ENCODE data around the gene DYNC1H1.
"Not testable (repeated sequence)": the region's sequence is repeated elsewhere in the genome, so short reads cannot be mapped to it uniquely, and the experiment has no call there.

Gene DYNC1H1

DNA sequence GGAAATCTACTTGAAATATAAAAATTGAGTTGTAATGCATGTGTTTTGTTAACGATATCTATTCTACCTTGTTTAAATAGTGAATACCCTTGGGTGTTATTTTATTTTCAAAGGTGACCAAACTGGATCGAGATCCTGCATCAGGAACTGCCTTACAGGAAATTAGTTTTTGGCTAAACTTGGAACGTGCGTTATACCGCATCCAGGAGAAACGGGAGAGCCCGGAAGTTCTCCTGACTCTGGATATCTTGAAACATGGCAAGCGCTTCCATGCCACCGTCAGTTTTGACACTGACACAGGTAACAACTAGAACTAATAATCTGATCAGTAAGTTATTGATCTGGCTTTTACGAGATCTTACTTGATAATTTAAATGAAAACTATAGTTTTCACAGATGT, 15.9 kb downstream of the DYNC1H1 start:
- H3K36me3 Mint-ChIP-seq = peaks cover 45% of the 10 kb centered on the region
- H3K27ac Mint-ChIP-seq = no peak overlapping the region
- H3K4me1 Mint-ChIP-seq = no peaks in the 10 kb centered on the region
- no peak for DNase-seq
- H3K9me3 Mint-ChIP-seq = no peaks in the 10 kb centered on the region
- no peak overlapping the region for H3K4me3 Mint-ChIP-seq
- no peaks in the 10 kb centered on the region for H3K27me3 Mint-ChIP-seq
- CTCF ChIA-PET = no interaction called here

DNA sequence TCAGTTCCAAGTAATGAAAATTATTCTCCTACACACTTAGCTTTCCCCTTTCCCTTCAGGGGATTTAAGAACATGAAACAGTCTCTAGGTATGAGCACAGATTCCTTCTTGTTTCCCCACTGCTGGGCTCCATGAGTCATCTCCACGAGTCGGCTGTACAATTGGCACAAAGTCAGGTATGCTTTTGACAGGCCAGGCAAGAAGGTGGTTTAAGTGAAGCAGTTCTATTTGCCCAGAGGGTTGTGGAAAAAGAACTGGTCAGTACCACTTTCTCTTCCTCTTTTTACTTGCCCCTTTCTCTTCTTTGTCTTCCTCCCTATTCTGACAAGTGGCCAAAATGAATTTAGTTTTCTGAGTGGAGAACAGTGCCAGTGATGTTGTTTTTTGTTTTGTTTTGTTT, 16.3 kb downstream of the DYNC1H1 start:
- Mint-ChIP-seq H3K9me3 (no peaks in the 10 kb centered on the region), H3K4me3 (no peak overlapping the region), H3K27me3 (no peaks in the 10 kb centered on the region), H3K27ac (peak overlapping the region; percentile 7), H3K4me1 (no peaks in the 10 kb centered on the region), H3K36me3 (peaks cover 50% of the 10 kb centered on the region)
- DNase-seq = no peak
- CTCF ChIA-PET = no interaction called here

GRCh38 chr14:101982621-101983020, 18.2 kb downstream of the DYNC1H1 start:
- no peak for DNase-seq
- peaks cover 58% of the 10 kb centered on the region for H3K36me3 Mint-ChIP-seq
- H3K9me3 Mint-ChIP-seq = no peaks in the 10 kb centered on the region
- H3K27me3 Mint-ChIP-seq = no peaks in the 10 kb centered on the region
- H3K4me3 Mint-ChIP-seq = no peak overlapping the region
- no peaks in the 10 kb centered on the region for H3K4me1 Mint-ChIP-seq
- H3K27ac Mint-ChIP-seq = no peak overlapping the region
- CTCF ChIA-PET = no interaction called here

DNA sequence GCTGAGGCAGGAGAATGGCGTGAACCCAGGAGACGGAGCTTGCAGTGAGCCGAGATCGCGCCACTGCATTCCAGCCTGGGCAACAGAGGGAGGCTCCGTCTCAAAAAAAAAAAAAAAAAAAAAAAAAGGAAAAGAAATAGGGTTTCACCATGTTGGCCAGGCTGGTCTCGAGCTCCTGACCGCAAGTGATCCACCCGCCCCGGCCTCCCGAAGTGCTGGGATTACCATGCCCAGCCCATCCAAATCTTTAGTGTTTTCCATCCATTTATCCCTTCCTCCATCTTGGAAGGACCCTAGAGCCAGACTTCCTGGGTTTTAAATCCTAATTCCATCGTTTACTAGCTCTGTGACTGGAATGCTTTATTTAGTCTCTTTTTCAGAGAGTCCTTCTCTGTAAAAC, 20.5 kb downstream of the DYNC1H1 start:
- peaks cover 67% of the 10 kb centered on the region for H3K36me3 Mint-ChIP-seq
- H3K4me3 Mint-ChIP-seq, H3K27me3 Mint-ChIP-seq, H3K4me1 Mint-ChIP-seq, H3K9me3 Mint-ChIP-seq, H3K27ac Mint-ChIP-seq, DNase-seq, CTCF ChIA-PET: not testable (repeated sequence)

DNA sequence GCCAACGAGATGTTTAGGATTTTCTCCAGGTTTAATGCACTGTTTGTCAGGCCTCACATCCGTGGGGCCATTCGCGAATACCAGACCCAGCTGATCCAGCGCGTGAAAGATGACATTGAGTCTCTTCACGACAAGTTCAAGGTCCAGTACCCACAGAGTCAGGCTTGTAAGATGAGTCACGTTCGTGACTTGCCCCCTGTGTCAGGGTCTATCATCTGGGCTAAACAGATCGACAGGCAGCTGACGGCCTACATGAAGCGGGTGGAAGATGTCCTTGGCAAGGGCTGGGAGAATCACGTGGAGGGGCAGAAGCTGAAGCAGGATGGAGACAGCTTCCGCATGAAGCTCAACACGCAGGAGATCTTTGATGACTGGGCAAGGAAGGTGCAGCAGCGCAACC, 21.6 kb downstream of the DYNC1H1 start:
- CTCF ChIA-PET = no interaction called here
- no peaks in the 10 kb centered on the region for H3K9me3 Mint-ChIP-seq
- no peaks in the 10 kb centered on the region for H3K4me1 Mint-ChIP-seq
- DNase-seq = no peak
- H3K27ac Mint-ChIP-seq = no peak overlapping the region
- no peaks in the 10 kb centered on the region for H3K27me3 Mint-ChIP-seq
- no peak overlapping the region for H3K4me3 Mint-ChIP-seq
- peaks cover 66% of the 10 kb centered on the region for H3K36me3 Mint-ChIP-seq

GRCh38 chr14:101986953-101987352, 22.6 kb downstream of the DYNC1H1 start:
- peaks cover 63% of the 10 kb centered on the region for H3K36me3 Mint-ChIP-seq

GRCh38 chr14:101988377-101988776, 24.0 kb downstream of the DYNC1H1 start:
- no peak for DNase-seq
- H3K36me3 Mint-ChIP-seq = peaks cover 67% of the 10 kb centered on the region
- H3K9me3 Mint-ChIP-seq = no peaks in the 10 kb centered on the region
- no peaks in the 10 kb centered on the region for H3K4me1 Mint-ChIP-seq
- no peaks in the 10 kb centered on the region for H3K27me3 Mint-ChIP-seq
- no peak overlapping the region for H3K27ac Mint-ChIP-seq
- CTCF ChIA-PET = interaction anchor here (0.6 kb wide), 1 partner anchor 31 kb away, joined by 3 read pairs; no protein-coding TSS in a partner anchor
- no peak overlapping the region for H3K4me3 Mint-ChIP-seq

More at GRCh38 chr14:101986953-101987352, 22.6 kb downstream of the DYNC1H1 start:
- H3K9me3 Mint-ChIP-seq = no peaks in the 10 kb centered on the region
- H3K27me3 Mint-ChIP-seq = no peaks in the 10 kb centered on the region
- CTCF ChIA-PET = interaction anchor here (0.7 kb wide), 1 partner anchor 453 kb away, joined by 3 read pairs; no protein-coding TSS in a partner anchor
- H3K4me1 Mint-ChIP-seq = no peaks in the 10 kb centered on the region
- H3K27ac Mint-ChIP-seq = peak overlapping the region; percentile 19
- DNase-seq = no peak
- H3K4me3 Mint-ChIP-seq = no peak overlapping the region

GRCh38 chr14:101991352-101991751, 27.0 kb downstream of the DYNC1H1 start:
- no peaks in the 10 kb centered on the region for H3K27me3 Mint-ChIP-seq
- H3K36me3 Mint-ChIP-seq = peaks cover 70% of the 10 kb centered on the region
- H3K27ac Mint-ChIP-seq = no peak overlapping the region
- DNase-seq = no peak
- H3K4me3 Mint-ChIP-seq = no peak overlapping the region
- CTCF ChIA-PET = interaction anchor here (0.7 kb wide), 1 partner anchor 104 kb away, joined by 3 read pairs; no protein-coding TSS in a partner anchor
- H3K4me1 Mint-ChIP-seq = no peaks in the 10 kb centered on the region
- H3K9me3 Mint-ChIP-seq = no peaks in the 10 kb centered on the region

DNA sequence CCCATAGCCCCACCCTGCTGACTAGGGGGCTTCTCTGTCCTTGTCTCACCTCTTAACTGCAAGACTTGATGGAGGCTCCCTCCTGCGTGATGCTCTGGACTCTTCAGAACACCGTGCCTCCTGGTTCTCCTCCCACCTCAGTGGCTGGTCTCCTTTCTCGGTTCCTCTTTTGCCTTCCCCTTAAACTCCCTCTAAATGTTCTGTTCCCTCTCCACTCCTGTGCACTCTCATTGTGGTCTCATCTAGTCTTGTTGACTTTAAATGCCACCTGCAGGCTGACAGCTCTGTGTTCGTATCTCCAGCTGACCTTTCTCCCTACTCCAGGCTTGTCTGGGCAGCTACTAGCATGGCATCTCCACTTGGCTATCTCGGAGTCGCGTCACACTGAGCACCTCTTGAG, 28.3 kb downstream of the DYNC1H1 start:
- CTCF ChIA-PET = interaction anchor here (1.3 kb wide), 1 partner anchor 222 kb away, joined by 4 read pairs; no protein-coding TSS in a partner anchor
- Mint-ChIP-seq H3K9me3 (no peaks in the 10 kb centered on the region), H3K27ac (no peak overlapping the region), H3K27me3 (no peaks in the 10 kb centered on the region), H3K4me1 (no peaks in the 10 kb centered on the region), H3K4me3 (no peak overlapping the region), H3K36me3 (peaks cover 67% of the 10 kb centered on the region)
- no peak for DNase-seq

DNA sequence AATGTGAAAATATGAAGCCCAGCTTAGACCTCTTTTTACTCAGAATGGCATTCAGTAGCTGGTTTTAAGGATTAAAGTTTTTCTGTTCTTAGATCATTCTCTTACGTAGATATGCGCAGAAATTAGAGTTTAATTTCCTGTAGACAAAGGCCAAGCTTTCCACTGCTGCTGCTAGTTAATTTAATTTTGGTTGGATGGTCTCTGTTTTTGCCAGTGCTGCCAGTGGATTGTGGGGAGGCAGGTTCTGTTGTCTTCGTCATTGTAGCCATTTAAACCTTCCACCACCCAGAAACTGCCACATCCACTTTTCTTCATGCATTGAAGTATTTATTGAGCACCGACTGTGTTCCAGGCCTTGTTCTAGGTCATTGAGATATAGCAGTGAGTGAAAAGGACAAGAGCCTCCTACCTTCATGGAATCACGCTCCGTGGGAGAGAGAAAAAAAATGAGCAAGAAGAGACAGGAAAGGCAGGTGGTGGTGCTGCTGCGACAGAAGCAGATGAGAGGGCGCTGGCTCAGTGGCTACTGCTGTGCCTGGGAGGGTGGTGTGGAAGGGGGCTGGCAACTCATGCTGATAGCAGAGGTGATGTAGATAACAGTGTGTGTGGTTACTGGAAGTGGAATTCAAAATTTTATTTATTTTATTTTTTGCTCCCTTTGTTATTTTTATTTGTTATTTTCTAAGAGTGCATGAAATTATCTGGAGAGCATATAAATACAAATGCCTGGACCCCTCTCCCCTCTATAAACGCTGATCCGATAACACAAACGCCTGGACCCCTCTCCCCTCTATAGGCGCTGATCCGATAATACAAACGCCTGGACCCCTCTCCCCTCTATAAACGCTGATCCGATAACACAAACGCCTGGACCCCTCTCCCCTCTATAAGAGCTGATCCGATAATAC, 33.3 kb downstream of the DYNC1H1 start:
- Mint-ChIP-seq H3K27ac (peak overlapping the region; percentile 12), H3K27me3 (no peaks in the 10 kb centered on the region), H3K9me3 (no peaks in the 10 kb centered on the region), H3K36me3 (peaks cover 66% of the 10 kb centered on the region), H3K4me3 (no peak overlapping the region), H3K4me1 (no peaks in the 10 kb centered on the region)
- no peak for DNase-seq
- CTCF ChIA-PET = interaction anchor here (1.3 kb wide), 1 partner anchor 17 kb away, joined by 3 read pairs; no protein-coding TSS in a partner anchor

- CTCF ChIA-PET = interaction anchor here (0.7 to 1.4 kb wide), 2 partner anchors 22 to 103 kb away, joined by 3 read pairs; no protein-coding TSS in a partner anchor
- peaks cover 61% of the 10 kb centered on the region for H3K36me3 Mint-ChIP-seq
Measured at GRCh38 chr14:102000902-102001301, 36.5 kb downstream of the DYNC1H1 start.

DNA sequence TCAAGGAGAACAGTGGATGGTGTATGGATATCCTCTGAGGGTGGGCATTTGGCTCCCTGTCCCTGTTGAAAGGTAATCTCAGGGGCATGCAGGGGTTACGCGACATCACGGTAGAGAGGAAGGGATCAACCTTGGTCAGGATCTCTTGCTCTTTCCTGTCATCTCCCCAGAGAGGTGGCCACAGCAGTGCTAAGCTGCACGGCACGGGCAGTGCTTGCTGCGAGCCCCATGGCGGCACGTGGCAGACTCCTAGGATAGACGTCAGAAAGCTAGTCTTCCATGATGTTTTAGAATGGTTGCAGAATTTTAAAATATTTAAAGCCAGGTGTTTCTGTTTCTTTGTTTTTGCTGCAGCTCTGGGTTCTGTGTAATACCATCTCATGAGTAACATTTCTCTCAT, 41.0 kb downstream of the DYNC1H1 start:
- no peak overlapping the region for H3K4me3 Mint-ChIP-seq
- no peak for DNase-seq
- H3K27ac Mint-ChIP-seq = no peak overlapping the region
- H3K9me3 Mint-ChIP-seq = no peaks in the 10 kb centered on the region
- no peaks in the 10 kb centered on the region for H3K4me1 Mint-ChIP-seq
- CTCF ChIA-PET = no interaction called here
- peaks cover 71% of the 10 kb centered on the region for H3K36me3 Mint-ChIP-seq
- H3K27me3 Mint-ChIP-seq = no peaks in the 10 kb centered on the region

More at GRCh38 chr14:102000902-102001301, 36.5 kb downstream of the DYNC1H1 start:
- no peaks in the 10 kb centered on the region for H3K4me1 Mint-ChIP-seq
- no peaks in the 10 kb centered on the region for H3K27me3 Mint-ChIP-seq
- no peaks in the 10 kb centered on the region for H3K9me3 Mint-ChIP-seq
- no peak for DNase-seq
- no peak overlapping the region for H3K4me3 Mint-ChIP-seq
- no peak overlapping the region for H3K27ac Mint-ChIP-seq

GRCh38 chr14:102007916-102008418, 43.6 kb downstream of the DYNC1H1 start:
- Mint-ChIP-seq H3K9me3 (no peaks in the 10 kb centered on the region), H3K27me3 (no peaks in the 10 kb centered on the region), H3K4me1 (no peaks in the 10 kb centered on the region), H3K4me3 (no peak overlapping the region), H3K27ac (no peak overlapping the region), H3K36me3 (peaks cover 76% of the 10 kb centered on the region)
- CTCF ChIA-PET = interaction anchor here (1.5 kb wide), 1 partner anchor 8 kb away, joined by 3 read pairs; no protein-coding TSS in a partner anchor
- no peak for DNase-seq

DNA sequence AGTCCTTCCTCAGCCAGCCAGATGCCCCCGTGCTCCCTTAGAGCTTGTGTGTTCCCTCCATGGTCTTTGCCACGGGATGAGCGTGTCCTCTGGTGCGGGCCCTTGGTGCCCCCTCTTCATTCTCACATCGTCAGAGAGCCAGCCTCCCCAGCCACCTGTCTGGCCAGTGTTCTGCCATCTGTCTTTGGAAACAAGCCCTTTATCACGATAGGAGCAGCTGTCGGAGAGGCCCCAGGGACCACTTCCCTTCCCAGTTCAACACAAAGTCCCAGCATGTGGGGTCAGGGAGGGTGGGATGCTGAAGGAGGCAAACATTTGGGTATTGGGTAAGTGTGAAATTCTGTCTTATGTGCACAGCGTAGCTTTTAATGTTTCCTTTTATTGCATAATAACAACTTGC, 44.5 kb downstream of the DYNC1H1 start:
- no peaks in the 10 kb centered on the region for H3K27me3 Mint-ChIP-seq
- no peak overlapping the region for H3K4me3 Mint-ChIP-seq
- peaks cover 82% of the 10 kb centered on the region for H3K36me3 Mint-ChIP-seq
- DNase-seq = no peak
- H3K9me3 Mint-ChIP-seq = no peaks in the 10 kb centered on the region
- H3K27ac Mint-ChIP-seq = no peak overlapping the region
- H3K4me1 Mint-ChIP-seq = no peaks in the 10 kb centered on the region
- CTCF ChIA-PET = no interaction called here

DNA sequence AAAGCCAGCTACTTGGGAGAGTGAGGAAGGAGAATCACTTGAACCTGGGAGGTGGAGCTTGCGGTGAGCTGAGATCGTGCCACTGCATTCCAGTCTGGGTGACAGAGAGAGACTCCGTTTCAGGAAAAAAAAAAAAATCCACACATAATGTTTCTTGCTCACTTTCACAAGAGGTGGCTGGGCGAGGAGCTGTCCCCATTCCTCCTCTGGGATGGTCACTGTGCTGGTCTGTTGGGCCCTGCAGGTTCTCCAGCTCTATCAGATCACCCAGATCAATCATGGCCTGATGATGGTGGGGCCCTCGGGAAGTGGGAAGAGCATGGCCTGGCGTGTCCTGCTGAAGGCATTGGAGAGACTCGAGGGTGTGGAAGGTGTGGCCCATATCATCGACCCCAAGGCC, 47.3 kb downstream of the DYNC1H1 start:
- Mint-ChIP-seq H3K36me3 (peaks cover 84% of the 10 kb centered on the region), H3K9me3 (no peaks in the 10 kb centered on the region)
- CTCF ChIA-PET = no interaction called here

More for the DNA sequence above, 47.3 kb downstream of the DYNC1H1 start:
- Mint-ChIP-seq H3K27ac (no peak overlapping the region), H3K4me1 (no peaks in the 10 kb centered on the region), H3K4me3 (no peak overlapping the region), H3K27me3 (no peaks in the 10 kb centered on the region)
- DNase-seq = no peak
